K562 (cell line): ENCODE data around the gene CCDC9B. TPM values are rescaled to one million over a fixed set of nuclear protein-coding genes. Genes with fewer than 3 reads are reported as not detected.

Experiments
- BRCA1 ChIP-seq, 2 experiments: fragments of 450-650 bp in 1 of 2; sonication (generic) in 1 of 2; formaldehyde crosslinking in 1 of 2; IDR thresholded peaks; 2 replicates each; pipeline versions ENCODE4 v1.5.0 to v1.6.1; 2017 to 2020; ENCODE audit warnings: mild to moderate bottlenecking in 1 of 2, missing genetic modification reagents in 1 of 2
- CEBPB ChIP-seq: fragments of 450-650 bp; IDR thresholded peaks from 2 replicates; pipeline ENCODE4 v1.6.1; 2016; ENCODE audit warnings: missing genetic modification characterization, missing compliant biosample characterization
- FOXA3 ChIP-seq, 2 experiments: fragments of 450-650 bp in 1 of 2; sonication (generic) in 1 of 2; formaldehyde crosslinking; IDR thresholded peaks in 1 of 2; conservative IDR thresholded peaks in 1 of 2; 2 replicates each; pipeline versions ENCODE4 v1.4.0 to v1.8.0; 2020 to 2022; ENCODE audit warnings: mild to moderate bottlenecking in 2 of 2, missing genetic modification reagents in 1 of 2
- KAT7 ChIP-seq: sonication (generic); formaldehyde crosslinking; IDR thresholded peaks from 2 replicates; pipeline ENCODE4 v1.8.0; 2022; ENCODE audit warnings: missing genetic modification reagents, mild to moderate bottlenecking, borderline replicate concordance
- MED1 ChIP-seq: sonication (generic); formaldehyde crosslinking; IDR thresholded peaks from 2 replicates; pipeline ENCODE4 v1.8.1; 2023; ENCODE audit warnings: missing genetic modification reagents, borderline replicate concordance
- MTA3 ChIP-seq: fragments of 450-650 bp; formaldehyde crosslinking; IDR thresholded peaks from 2 replicates; pipeline ENCODE4 v1.6.1; 2017; ENCODE audit warnings: mild to moderate bottlenecking, borderline replicate concordance
- NCOA1 ChIP-seq: fragments of 450-650 bp; IDR thresholded peaks from 2 replicates; pipeline ENCODE4 v1.6.1; 2016; ENCODE audit warnings: low read depth
- NR2C1 ChIP-seq, 2 experiments: fragments of 450-650 bp; IDR thresholded peaks; 2 replicates each; pipeline ENCODE4 v1.6.1; 2017; ENCODE audit warnings: mild to moderate bottlenecking in 2 of 2, antibody characterized with exemption in 1 of 2, inconsistent platforms in 1 of 2, missing compliant biosample characterization in 1 of 2, missing genetic modification characterization in 1 of 2
- POLR2B ChIP-seq: fragments of 450-650 bp; IDR thresholded peaks from 2 replicates; pipeline ENCODE4 v1.6.1; 2018; ENCODE audit warnings: low read depth; ENCODE audit not compliant: partially characterized antibody
- STAT5B ChIP-seq: fragments of 250-450 bp; sonication (Bioruptor Pico); IDR thresholded peaks from 2 replicates; pipeline ENCODE4 v1.8.0; 2021; ENCODE audit warnings: mild to moderate bottlenecking, inconsistent platforms
- ZNF124 ChIP-seq: sonication (generic); formaldehyde crosslinking; IDR thresholded peaks from 2 replicates; pipeline ENCODE4 v1.8.1; 2022; ENCODE audit warnings: missing genetic modification reagents
- ZNF165 ChIP-seq: fragments of 250-450 bp; sonication (Bioruptor Pico); IDR thresholded peaks from 2 replicates; pipeline ENCODE4 v1.4.0; 2020; ENCODE audit warnings: borderline replicate concordance
- ZNF347 ChIP-seq: fragments of 450-650 bp; formaldehyde crosslinking; IDR thresholded peaks from 2 replicates; pipeline ENCODE4 v1.4.0; 2020; ENCODE audit warnings: low read depth, mild to moderate bottlenecking, moderate library complexity
- ZNF77 ChIP-seq: fragments of 250-450 bp; sonication (Bioruptor Pico); IDR thresholded peaks from 2 replicates; pipeline ENCODE4 v1.5.0; 2020
- polyA plus RNA-seq, 8 experiments: library from polyadenylated mRNA; depleted of rRNA in 4 of 8; stranded (reverse) in 5 of 8; unstranded in 3 of 8; fragments of >200 nt; fragmentation: Nextera tagmentation in 2 of 8; fragmentation: Illumina TruSeq in 1 of 8; extraction: Ambion mirVana in 2 of 8; extraction: Trizol in 1 of 8; gene quantifications; 2 replicates each; pipeline versions ENCODE4 v1.2.1 to v1.2.3, GENCODE V29; 2011 to 2014; ENCODE audit warnings: inconsistent platforms in 1 of 8, missing spikeins in 1 of 8
- total RNA-seq, 7 experiments: library from RNA; depleted of rRNA in 6 of 7; stranded (reverse); fragments of >200 nt in 6 of 7; fragmentation: Illumina TruSeq in 2 of 7; extraction: Trizol in 2 of 7; gene quantifications; 2 replicates each; pipeline versions ENCODE4 v1.2.1 to v1.2.3, GENCODE V29; 2011 to 2021; ENCODE audit warnings: low replicate concordance in 1 of 7
- TF ChIP-seq, protein P1 (sequence below): IDR thresholded peaks from 2 replicates; pipeline ENCODE4 v1.6.1; 2011; ENCODE audit not compliant: insufficient read length; ENCODE audit errors: extremely low read depth
- TF ChIP-seq, protein P2 (sequence below): sonication (generic); formaldehyde crosslinking; IDR thresholded peaks from 2 replicates; pipeline ENCODE4 v1.8.0; 2023; ENCODE audit warnings: mild to moderate bottlenecking, missing genetic modification reagents
- TF ChIP-seq, protein P3 (sequence below): fragments of 250-450 bp; sonication (Bioruptor Pico); IDR thresholded peaks from 2 replicates; pipeline ENCODE4 v1.5.0; 2020; ENCODE audit warnings: mild to moderate bottlenecking, borderline replicate concordance
- TF ChIP-seq, protein P4 (sequence below): fragments of 450-650 bp; IDR thresholded peaks from 2 replicates; pipeline ENCODE4 v1.6.1; 2016; ENCODE audit warnings: low read depth, mild to moderate bottlenecking, moderate library complexity
- TF ChIP-seq, protein P5 (sequence below), 3 experiments: fragments of 200-800 bp in 1 of 3; sonication (Bioruptor generic) in 1 of 3; sonication (generic) in 1 of 3; formaldehyde crosslinking in 1 of 3; IDR thresholded peaks; 2 replicates each; pipeline versions ENCODE4 v1.6.1 to v1.8.0; 2016 to 2022; ENCODE audit warnings: mild to moderate bottlenecking in 2 of 3, missing compliant biosample characterization in 2 of 3, missing genetic modification characterization in 2 of 3, missing genetic modification reagents in 1 of 3

Gene CCDC9B
- total and polyA plus RNA-seq, 9 of the 15 experiments (the other 6 are each of a cell fraction or from before 2014, with no cell fraction given), result 0.01 to 0.47 (median 0.15) TPM; not detected in 1

DNA sequence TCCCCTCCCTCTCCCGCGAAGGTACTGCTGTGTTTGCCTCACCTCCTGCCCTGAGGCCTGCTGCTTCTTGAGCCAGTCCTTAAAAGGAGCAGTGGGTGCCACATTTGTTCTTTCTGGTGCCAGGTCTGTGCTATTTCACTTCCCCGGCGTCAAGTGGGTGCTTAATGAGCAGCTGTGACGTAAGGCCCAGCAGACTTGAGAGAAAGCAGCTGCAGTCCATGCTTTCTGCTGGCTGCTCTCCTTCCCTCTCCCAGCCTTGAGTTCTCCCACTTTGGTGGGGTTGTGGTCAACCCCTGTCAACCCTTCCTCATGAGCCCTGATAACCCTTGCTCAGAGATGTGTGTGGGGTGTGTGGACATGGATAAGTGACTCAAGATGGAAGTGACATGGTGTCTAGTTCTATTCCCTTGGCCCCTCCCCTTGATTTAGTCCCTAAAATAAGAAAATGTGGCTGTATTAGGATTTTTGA, 10.3 kb downstream of the CCDC9B start (continued):
- TF ChIP-seq POLR2B, result no peak
- no peak for TF ChIP-seq FOXA3 (CRISPR knock-in tag; conservative IDR thresholded peaks at IDR 0.05 in 1 of 2, IDR thresholded peaks at IDR 0.05 in 1 of 2)
- no peak for TF ChIP-seq MED1 (CRISPR knock-in tag)
- no peak for TF ChIP-seq NR2C1 (IDR thresholded peaks at IDR 0.05)
- no peak; the same call in 1 of the 2 replicates for TF ChIP-seq NR2C1 (tag; IDR thresholded peaks at IDR 0.05)
- TF ChIP-seq, protein P1, sequence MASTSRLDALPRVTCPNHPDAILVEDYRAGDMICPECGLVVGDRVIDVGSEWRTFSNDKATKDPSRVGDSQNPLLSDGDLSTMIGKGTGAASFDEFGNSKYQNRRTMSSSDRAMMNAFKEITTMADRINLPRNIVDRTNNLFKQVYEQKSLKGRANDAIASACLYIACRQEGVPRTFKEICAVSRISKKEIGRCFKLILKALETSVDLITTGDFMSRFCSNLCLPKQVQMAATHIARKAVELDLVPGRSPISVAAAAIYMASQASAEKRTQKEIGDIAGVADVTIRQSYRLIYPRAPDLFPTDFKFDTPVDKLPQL, result no peak
- TF ChIP-seq BRCA1 (IDR thresholded peaks at IDR 0.05), result no peak
- no peak for TF ChIP-seq BRCA1 (CRISPR knock-in tag; IDR thresholded peaks at IDR 0.05)
- no peak for TF ChIP-seq ZNF77 (CRISPR knock-in tag)
- TF ChIP-seq ZNF165 (CRISPR knock-in tag), result no peak
- TF ChIP-seq, protein P2, sequence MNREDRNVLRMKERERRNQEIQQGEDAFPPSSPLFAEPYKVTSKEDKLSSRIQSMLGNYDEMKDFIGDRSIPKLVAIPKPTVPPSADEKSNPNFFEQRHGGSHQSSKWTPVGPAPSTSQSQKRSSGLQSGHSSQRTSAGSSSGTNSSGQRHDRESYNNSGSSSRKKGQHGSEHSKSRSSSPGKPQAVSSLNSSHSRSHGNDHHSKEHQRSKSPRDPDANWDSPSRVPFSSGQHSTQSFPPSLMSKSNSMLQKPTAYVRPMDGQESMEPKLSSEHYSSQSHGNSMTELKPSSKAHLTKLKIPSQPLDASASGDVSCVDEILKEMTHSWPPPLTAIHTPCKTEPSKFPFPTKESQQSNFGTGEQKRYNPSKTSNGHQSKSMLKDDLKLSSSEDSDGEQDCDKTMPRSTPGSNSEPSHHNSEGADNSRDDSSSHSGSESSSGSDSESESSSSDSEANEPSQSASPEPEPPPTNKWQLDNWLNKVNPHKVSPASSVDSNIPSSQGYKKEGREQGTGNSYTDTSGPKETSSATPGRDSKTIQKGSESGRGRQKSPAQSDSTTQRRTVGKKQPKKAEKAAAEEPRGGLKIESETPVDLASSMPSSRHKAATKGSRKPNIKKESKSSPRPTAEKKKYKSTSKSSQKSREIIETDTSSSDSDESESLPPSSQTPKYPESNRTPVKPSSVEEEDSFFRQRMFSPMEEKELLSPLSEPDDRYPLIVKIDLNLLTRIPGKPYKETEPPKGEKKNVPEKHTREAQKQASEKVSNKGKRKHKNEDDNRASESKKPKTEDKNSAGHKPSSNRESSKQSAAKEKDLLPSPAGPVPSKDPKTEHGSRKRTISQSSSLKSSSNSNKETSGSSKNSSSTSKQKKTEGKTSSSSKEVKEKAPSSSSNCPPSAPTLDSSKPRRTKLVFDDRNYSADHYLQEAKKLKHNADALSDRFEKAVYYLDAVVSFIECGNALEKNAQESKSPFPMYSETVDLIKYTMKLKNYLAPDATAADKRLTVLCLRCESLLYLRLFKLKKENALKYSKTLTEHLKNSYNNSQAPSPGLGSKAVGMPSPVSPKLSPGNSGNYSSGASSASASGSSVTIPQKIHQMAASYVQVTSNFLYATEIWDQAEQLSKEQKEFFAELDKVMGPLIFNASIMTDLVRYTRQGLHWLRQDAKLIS (CRISPR knock-in tag), result no peak
- no peak for TF ChIP-seq ZNF124 (CRISPR knock-in tag)
- no peak; the same call in 1 of the 2 replicates for TF ChIP-seq CEBPB (tag)
- TF ChIP-seq STAT5B (CRISPR knock-in tag), result no peak
- TF ChIP-seq, protein P3, sequence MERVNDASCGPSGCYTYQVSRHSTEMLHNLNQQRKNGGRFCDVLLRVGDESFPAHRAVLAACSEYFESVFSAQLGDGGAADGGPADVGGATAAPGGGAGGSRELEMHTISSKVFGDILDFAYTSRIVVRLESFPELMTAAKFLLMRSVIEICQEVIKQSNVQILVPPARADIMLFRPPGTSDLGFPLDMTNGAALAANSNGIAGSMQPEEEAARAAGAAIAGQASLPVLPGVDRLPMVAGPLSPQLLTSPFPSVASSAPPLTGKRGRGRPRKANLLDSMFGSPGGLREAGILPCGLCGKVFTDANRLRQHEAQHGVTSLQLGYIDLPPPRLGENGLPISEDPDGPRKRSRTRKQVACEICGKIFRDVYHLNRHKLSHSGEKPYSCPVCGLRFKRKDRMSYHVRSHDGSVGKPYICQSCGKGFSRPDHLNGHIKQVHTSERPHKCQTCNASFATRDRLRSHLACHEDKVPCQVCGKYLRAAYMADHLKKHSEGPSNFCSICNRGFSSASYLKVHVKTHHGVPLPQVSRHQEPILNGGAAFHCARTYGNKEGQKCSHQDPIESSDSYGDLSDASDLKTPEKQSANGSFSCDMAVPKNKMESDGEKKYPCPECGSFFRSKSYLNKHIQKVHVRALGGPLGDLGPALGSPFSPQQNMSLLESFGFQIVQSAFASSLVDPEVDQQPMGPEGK (CRISPR knock-in tag), result no peak
- TF ChIP-seq NCOA1, result no peak
- TF ChIP-seq KAT7 (CRISPR knock-in tag), result peak; percentile 60
- TF ChIP-seq ZNF347 (CRISPR knock-in tag), result no peak
- TF ChIP-seq, protein P4, sequence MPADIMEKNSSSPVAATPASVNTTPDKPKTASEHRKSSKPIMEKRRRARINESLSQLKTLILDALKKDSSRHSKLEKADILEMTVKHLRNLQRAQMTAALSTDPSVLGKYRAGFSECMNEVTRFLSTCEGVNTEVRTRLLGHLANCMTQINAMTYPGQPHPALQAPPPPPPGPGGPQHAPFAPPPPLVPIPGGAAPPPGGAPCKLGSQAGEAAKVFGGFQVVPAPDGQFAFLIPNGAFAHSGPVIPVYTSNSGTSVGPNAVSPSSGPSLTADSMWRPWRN, result no peak
- 0 out of 2 replicates have a peak, but pooled peaks have one; percentile 29 for TF ChIP-seq MTA3
- TF ChIP-seq, protein P5, sequence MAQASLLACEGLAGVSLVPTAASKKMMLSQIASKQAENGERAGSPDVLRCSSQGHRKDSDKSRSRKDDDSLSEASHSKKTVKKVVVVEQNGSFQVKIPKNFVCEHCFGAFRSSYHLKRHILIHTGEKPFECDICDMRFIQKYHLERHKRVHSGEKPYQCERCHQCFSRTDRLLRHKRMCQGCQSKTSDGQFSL (CRISPR knock-in tag; IDR thresholded peaks at IDR 0.05), result no peak; the same call in 1 of the 2 replicates
- TF ChIP-seq, protein P5 (tag; IDR thresholded peaks at IDR 0.05), result no peak
